ENCODE results near the gene CCDC87.
"Not testable (repeated sequence)": the region's sequence is repeated elsewhere in the genome, so short reads cannot be mapped to it uniquely, and the experiment has no call there.

CCDC87 gene

DNA sequence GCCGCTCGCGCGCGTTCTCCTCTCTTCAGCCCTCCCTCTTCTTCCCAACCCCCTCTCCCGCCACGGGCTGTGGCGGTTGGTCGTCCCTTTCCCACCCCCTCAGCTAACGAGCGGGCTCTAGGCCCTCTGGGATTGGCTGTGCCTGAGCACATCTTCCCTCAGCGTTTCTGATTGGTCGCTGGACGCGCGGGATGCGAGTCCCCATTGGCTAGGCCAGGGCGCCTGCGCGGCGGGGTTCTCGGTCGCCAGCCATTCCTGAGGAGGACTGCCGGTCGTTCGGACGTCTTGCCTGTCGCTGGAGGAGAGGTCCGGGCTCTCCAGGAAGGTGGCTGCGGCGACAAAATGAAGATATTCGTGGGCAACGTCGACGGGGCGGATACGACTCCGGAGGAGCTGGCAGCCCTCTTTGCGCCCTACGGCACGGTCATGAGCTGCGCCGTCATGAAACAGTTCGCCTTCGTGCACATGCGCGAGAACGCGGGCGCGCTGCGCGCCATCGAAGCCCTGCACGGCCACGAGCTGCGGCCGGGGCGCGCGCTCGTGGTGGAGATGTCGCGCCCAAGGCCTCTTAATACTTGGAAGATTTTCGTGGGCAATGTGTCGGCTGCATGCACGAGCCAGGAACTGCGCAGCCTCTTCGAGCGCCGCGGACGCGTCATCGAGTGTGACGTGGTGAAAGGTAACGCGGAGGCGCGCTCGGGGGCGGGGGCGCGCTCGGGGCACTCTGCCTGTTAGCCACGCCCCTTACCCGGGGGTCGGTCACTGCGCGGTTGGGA lies 23.7 kb upstream of the CCDC87 start, which contains the start of gene RBM14:
Gene RBM14, plus strand, starts transcription at position 252 of the 776 bp plus-strand sequence. Its CDS starts 91 bp downstream, at position 343.
- DNase-seq (ENCODE audit: low spot score): peak; percentile 98

GRCh38 chr11:66614073-66614472 lies 21.2 kb upstream of the CCDC87 start:
- no peak for DNase-seq (ENCODE audit: low spot score)

DNA sequence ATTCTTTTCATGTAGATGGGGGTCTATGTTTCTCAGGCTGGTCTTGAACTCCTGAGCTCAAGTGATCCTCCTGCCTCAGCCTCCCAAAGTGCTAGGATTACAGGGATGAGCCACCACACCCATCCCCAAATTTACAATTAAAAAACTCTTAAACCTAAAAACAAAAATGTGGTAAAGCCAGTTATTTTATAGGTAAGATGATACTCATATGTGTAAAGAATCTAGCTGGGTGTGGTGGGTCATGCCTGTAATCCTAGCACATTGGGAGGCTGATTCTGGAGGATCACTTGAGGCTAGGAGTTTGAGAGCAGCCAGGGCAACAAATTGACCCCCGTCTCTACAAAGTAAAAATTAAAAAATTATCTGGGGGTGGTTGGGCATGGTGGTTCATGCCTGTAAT lies 19.6 kb upstream of the CCDC87 start:
- no peak for DNase-seq (ENCODE audit: low spot score)

GRCh38 chr11:66609721-66610617 lies 17.1 kb upstream of the CCDC87 start:
- DNase-seq (ENCODE audit: low spot score): no peak

DNA sequence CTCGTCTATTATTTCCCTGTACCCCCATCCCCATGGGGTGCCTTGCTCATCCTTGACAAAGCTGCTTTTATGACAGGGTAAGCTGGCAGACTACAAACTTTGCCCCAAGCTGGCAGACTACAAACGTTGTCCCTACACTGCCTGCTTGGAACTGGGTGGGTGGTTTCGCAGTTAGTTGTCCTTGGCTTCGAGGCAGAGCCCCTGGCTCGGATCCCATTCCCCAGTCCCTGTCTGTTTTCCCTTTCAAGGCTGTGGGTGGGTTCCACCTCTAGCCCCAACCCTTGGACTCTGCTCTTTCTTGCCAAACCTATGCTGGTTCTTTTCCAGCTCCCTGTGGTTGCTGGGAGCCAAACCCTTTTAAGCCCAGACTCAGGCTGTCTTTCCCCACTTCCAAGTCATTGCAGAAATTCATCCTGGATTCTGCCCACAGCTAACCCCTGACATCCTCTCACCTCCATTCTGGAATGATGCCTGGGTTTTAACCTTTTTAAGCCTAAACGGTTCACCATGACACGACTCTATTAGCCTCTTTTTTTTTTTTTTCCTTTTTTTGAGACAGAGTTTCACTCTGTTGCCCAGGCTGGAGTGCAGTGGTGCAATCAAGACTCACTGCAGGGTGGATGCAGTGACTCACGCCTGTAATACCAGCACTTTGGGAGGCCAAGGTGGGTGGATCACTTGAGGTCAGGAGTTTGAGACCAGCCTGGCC lies 14.4 kb upstream of the CCDC87 start:
- no peak for DNase-seq (ENCODE audit: low spot score)

DNA sequence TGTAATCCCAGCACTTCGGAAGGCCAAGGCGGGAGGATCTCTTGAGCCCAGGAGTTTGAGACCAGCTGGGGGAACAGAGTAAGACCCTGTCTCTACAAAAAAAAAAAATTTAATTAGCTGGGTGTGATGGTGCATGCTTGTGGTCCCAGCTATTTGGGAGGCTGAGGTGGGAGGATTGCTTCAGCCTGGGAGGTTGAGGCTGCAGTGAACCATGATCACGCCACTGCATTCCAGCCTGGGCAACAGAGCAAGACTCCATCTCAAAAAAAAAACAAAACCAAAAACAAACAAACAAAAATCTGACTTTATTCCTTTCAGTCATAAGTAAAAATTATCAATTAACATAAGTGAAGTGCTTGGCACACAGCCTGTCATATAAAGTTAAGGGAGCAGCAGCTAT lies 13.7 kb upstream of the CCDC87 start:
- not testable (repeated sequence) for DNase-seq (ENCODE audit: low spot score)

DNA sequence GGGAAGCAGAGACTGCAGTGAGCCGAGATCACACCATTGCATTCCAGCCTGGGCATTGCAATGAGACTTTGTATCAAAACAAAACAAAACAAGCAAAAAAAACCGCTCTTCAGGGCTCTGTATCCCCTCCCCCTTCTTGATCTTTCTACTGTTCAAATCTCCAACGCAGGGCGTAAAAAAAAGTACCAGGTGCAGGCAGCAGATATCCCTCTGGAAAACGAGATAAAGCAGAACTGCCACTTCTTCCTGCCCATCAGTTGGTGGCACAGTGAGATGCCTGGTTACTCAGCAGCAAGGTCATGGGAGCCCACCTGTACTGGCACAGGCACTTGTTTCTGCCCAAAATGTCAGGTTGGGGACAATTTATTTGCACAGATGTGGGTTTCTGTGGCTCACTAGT lies 11.3 kb upstream of the CCDC87 start:
- no peak for DNase-seq (ENCODE audit: low spot score)

DNA sequence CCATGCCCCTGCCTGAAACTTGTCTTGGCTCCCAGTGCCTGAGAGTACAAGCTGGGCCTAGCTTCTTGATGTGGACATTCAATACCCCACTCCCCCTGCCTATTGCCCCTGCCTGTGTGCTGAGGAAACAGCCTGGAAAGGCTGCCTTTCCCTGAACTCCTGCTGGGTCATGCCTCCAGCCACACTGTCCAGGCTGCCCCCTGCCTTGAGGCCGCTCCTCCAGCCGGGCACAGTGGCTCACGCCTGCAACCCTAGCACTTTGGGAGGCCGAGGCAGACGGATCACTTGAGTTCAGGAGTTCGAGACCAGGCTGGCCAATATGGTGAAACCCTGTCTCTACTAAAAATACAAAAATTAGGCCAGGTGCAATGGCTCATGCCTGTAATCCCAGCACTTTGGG lies 10.2 kb upstream of the CCDC87 start:
- DNase-seq (ENCODE audit: low spot score): no peak

DNA sequence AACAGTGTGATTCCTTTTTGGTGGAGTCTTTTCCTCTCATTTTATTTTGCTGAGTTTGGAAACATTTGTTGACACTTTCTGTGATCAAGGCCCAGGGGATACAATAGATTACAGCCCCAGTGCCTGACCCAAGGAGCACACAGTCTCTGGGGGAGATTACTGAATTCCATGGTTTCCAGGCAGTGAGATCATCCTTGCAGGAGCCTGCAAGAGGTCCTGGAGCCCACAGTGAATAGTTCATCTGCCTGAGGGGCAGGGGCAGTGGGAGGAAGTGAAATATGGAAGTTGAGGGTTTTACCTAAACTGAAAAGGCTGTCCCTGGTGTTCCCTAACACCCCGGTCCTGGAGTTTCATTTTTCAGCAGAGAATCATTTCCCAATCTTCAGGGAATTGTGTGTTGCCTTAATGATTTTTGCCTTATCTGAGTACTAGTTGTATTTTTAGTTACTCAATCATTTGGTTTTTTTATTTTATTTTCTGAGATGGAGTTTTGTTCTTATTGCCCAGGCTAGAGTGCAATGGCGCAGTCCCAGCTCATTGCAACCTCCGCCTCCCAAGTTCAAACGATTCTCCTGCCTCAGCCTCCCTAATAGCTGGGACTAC lies 7.9 kb upstream of the CCDC87 start:
- DNase-seq (ENCODE audit: low spot score): no peak

- DNase-seq (ENCODE audit: low spot score): no peak
Measured at GRCh38 chr11:66600219-66600618, 7.4 kb upstream of the CCDC87 start.

- no peak for DNase-seq (ENCODE audit: low spot score)
Measured at GRCh38 chr11:66598993-66599392, 6.1 kb upstream of the CCDC87 start.

DNA sequence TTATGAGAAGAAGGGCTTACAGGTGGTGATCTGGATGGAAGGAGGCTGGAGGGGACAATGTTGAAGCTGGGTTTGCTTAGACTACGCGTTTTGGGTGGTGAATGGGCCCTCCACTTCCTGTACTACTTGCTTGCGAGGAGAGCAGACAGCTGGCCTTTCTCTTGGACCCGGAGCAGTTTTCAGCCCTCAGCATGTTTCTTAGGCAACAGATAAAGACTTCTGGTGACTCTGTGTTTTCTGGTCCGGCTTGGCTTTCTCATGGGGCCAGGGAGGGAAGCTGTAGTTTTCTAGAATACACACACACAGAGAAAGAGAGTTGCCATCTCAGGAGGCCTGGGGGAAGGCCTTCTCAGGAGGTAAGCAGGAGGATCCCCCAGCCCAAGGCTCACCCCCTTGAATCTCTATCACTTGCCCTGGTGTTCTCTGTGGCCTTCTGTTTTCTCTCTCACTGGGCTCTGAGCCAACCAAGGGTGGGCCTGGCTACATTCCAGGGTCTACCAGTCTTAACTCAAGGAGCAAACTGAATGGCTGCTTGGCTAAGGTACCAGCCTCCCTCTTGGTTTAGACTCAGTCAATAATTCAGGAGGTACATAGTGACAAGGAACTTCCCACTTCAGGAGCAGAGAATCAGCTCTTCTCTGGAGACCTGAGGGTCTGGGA lies 2.5 kb upstream of the CCDC87 start:
- DNase-seq (ENCODE audit: low spot score): no peak

GRCh38 chr11:66593650-66594049 lies 787 bp upstream of the CCDC87 start:
- DNase-seq (ENCODE audit: low spot score): no peak

GRCh38 chr11:66593303-66593635 lies 406 bp upstream of the CCDC87 start:
- DNase-seq (ENCODE audit: low spot score): no peak

- no peak for DNase-seq (ENCODE audit: low spot score)
Measured at GRCh38 chr11:66591175-66591574, 1.7 kb downstream of the CCDC87 start.

- no peak for DNase-seq (ENCODE audit: low spot score)
Measured at GRCh38 chr11:66589996-66590675, 2.7 kb downstream of the CCDC87 start.

- DNase-seq (ENCODE audit: low spot score): not testable (repeated sequence)
Measured at GRCh38 chr11:66589315-66589714, 3.5 kb downstream of the CCDC87 start.

- DNase-seq (ENCODE audit: low spot score): no peak
Measured at GRCh38 chr11:66586136-66586535, 6.7 kb downstream of the CCDC87 start.

GRCh38 chr11:66585447-66585846 lies 7.4 kb downstream of the CCDC87 start:
- not testable (repeated sequence) for DNase-seq (ENCODE audit: low spot score)

DNA sequence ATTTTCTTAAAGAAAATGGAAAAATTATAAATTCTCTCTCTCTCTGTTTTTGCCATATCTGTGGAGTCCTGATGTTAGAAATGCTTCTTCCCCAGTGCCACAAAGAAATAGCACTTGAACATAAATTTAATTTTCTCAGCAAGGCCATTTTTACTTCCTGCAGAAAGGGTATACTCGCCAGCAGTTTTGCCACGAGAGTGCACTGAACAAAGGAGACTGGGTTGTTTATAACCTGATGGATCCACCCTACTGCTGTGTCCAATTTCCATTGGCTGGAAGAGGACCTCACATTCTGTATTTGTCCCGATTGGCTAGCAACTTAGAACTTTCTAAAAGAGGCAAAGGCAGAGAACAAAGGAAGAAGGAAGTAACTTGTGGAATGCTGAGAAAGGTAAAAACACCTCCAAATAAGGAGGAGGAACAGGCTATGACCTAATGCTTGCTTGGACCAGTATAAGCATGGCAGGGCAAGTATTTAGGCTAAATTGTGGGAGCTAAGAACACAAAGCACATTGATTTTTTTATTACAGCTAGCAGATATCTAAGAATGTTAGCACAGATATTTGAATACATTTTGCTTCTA lies 10.2 kb downstream of the CCDC87 start:
- not testable (repeated sequence) for DNase-seq (ENCODE audit: low spot score)

DNA sequence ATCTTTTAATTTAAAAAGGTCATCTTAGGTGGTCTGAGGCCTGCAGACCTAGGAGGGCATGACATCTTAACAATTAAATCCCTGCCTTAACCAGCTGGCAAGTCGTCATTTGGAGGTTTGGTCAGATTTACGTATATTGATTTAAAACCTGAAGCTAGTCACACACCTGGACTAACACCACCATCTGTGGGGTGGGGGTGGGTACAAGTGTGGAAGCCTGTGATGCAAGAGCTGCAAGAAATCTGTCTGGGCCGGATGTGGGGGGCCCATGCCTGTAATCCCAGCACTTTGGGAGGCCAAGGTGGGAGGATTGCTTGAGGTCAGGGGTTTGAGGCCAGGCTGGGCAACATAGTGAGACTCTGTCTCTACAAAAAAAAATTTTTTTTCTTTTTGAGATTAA lies 11.6 kb downstream of the CCDC87 start:
- DNase-seq (ENCODE audit: low spot score): no peak
